HL-60 (cell line): ENCODE data around the gene NPC2.
"Not testable (repeated sequence)": the region's sequence is repeated elsewhere in the genome, so short reads cannot be mapped to it uniquely, and the experiment has no call there.

Experiments used
- DNase-seq, 2 experiments: peaks; one replicate each; pipeline ENCODE4 v3.0.0-alpha.2; 2010 to 2020; ENCODE audit warnings: low read depth in 1 of 2, low spot score in 1 of 2
- H3K27ac ChIP-seq: fragments of 250-450 bp; sonication (Bioruptor Pico); replicated peaks from 2 replicates; pipeline ENCODE4 v1.5.1; 2020; ENCODE audit warnings: mild to moderate bottlenecking, moderate library complexity
- H3K27me3 ChIP-seq: fragments of 250-450 bp; sonication (Bioruptor Pico); 2 replicates; pipeline ENCODE4 v1.5.1; 2021; ENCODE audit warnings: mild to moderate bottlenecking, moderate library complexity; ENCODE audit not compliant: insufficient read depth, poor library complexity, severe bottlenecking
- H3K4me3 ChIP-seq: replicated peaks from 2 replicates; pipeline ENCODE4 v1.5.1; 2011; ENCODE audit warnings: mild to moderate bottlenecking, control low read depth, low read length; ENCODE audit not compliant: insufficient read depth
- GABPA ChIP-seq: IDR thresholded peaks from 2 replicates; pipeline ENCODE4 v1.6.1; 2012; ENCODE audit warnings: low read depth
- POLR2AphosphoS5 ChIP-seq: IDR thresholded peaks from 2 replicates; pipeline ENCODE4 v1.6.1; 2012; ENCODE audit warnings: low read depth
- SPI1 ChIP-seq: IDR thresholded peaks from 2 replicates; pipeline ENCODE4 v1.6.1; 2012; ENCODE audit warnings: low read depth, mild to moderate bottlenecking, borderline replicate concordance
- TF ChIP-seq, protein P1 (sequence below): IDR thresholded peaks from one replicate; pipeline ENCODE4 v1.5.1; 2011; ENCODE audit warnings: low read length, control low read depth, inconsistent platforms; ENCODE audit not compliant: insufficient read depth
- TF ChIP-seq, protein P2 (sequence below): IDR thresholded peaks from 2 replicates; pipeline ENCODE4 v1.6.1; 2012; ENCODE audit warnings: low read depth; ENCODE audit not compliant: insufficient replicate concordance

Gene NPC2

DNA sequence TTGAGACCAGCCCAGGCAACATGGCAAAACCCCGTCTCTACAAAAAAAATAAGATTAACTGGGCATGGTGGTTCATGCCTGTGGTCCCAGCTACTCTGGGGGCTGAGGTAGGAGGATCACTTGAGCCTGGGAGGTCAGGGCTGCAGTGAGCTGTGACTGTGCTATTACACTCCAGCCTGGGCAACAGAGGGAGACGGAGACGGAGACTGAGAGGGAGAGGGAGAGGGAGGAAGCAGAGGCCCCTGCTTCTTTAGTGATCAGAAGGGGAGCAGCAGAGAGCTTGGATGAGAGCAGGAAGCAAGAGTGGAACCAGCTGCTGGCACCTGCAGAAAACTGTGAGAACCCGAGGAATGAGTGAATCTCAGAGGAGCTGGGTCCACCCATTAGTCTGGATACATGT is 46.4 kb upstream of the NPC2 start:
- TF ChIP-seq, protein P1, sequence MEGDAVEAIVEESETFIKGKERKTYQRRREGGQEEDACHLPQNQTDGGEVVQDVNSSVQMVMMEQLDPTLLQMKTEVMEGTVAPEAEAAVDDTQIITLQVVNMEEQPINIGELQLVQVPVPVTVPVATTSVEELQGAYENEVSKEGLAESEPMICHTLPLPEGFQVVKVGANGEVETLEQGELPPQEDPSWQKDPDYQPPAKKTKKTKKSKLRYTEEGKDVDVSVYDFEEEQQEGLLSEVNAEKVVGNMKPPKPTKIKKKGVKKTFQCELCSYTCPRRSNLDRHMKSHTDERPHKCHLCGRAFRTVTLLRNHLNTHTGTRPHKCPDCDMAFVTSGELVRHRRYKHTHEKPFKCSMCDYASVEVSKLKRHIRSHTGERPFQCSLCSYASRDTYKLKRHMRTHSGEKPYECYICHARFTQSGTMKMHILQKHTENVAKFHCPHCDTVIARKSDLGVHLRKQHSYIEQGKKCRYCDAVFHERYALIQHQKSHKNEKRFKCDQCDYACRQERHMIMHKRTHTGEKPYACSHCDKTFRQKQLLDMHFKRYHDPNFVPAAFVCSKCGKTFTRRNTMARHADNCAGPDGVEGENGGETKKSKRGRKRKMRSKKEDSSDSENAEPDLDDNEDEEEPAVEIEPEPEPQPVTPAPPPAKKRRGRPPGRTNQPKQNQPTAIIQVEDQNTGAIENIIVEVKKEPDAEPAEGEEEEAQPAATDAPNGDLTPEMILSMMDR = no peak
- no peak for TF ChIP-seq SPI1
- no peak for TF ChIP-seq POLR2AphosphoS5
- TF ChIP-seq GABPA = no peak
- TF ChIP-seq, protein P2, sequence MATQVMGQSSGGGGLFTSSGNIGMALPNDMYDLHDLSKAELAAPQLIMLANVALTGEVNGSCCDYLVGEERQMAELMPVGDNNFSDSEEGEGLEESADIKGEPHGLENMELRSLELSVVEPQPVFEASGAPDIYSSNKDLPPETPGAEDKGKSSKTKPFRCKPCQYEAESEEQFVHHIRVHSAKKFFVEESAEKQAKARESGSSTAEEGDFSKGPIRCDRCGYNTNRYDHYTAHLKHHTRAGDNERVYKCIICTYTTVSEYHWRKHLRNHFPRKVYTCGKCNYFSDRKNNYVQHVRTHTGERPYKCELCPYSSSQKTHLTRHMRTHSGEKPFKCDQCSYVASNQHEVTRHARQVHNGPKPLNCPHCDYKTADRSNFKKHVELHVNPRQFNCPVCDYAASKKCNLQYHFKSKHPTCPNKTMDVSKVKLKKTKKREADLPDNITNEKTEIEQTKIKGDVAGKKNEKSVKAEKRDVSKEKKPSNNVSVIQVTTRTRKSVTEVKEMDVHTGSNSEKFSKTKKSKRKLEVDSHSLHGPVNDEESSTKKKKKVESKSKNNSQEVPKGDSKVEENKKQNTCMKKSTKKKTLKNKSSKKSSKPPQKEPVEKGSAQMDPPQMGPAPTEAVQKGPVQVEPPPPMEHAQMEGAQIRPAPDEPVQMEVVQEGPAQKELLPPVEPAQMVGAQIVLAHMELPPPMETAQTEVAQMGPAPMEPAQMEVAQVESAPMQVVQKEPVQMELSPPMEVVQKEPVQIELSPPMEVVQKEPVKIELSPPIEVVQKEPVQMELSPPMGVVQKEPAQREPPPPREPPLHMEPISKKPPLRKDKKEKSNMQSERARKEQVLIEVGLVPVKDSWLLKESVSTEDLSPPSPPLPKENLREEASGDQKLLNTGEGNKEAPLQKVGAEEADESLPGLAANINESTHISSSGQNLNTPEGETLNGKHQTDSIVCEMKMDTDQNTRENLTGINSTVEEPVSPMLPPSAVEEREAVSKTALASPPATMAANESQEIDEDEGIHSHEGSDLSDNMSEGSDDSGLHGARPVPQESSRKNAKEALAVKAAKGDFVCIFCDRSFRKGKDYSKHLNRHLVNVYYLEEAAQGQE = no peak
- Histone ChIP-seq H3K27ac (no peak overlapping the region), H3K4me3 (no peak overlapping the region), H3K27me3 (no peaks in the 10 kb centered on the region)
- DNase-seq = no peak

DNA sequence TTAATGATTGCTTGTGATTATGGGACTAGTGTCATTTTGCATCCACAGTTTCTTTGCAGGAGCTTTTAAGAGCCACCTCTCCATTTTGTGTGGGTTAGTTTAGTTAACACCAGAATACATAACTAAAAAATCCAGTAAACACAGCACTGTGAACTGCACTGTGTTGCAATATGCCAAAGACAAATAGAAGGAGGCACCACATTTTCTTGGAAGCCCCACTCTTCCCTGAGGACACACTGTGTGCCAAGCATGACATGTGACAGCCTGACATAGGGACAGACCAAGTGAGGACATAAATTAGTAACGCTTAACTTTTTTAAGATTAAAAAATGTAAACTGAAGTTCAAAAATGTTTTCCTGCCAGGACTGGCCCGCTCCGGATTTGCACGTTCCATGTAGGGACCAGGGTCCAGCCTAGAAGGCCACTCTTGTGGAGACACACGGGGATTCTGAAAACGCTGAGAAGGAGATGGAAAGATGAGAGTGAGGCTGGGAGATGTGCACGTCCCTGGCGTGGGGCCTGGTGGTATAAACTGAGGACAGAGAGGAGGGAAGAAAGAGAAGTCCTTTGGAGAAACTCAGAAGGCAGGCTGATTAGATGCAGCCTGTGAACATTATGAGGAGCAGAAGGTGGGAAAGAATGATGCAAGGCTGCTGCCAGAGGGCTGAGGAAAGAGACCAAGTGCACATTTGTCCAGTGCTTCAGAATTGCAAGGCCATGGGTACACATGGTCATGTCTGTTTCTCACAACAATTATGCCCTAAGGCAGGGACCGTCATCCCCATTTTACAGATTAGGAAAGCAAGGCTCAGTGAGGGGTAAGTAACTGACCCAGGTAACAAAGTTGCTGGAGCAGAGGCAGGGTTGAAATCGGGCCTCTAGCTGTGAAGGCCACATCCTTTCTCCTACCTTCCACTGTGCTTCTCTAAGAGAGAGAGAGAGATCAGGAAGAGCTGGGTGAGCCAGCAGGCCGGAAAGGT is 45.6 kb upstream of the NPC2 start:
- H3K27me3 ChIP-seq = no peaks in the 10 kb centered on the region
- TF ChIP-seq, protein P1 = no peak
- no peak for TF ChIP-seq SPI1
- TF ChIP-seq POLR2AphosphoS5 = no peak
- no peak for TF ChIP-seq GABPA
- TF ChIP-seq, protein P2 = no peak
- DNase-seq = no peak
- H3K27ac ChIP-seq = no peak overlapping the region
- H3K4me3 ChIP-seq = no peak overlapping the region

DNA sequence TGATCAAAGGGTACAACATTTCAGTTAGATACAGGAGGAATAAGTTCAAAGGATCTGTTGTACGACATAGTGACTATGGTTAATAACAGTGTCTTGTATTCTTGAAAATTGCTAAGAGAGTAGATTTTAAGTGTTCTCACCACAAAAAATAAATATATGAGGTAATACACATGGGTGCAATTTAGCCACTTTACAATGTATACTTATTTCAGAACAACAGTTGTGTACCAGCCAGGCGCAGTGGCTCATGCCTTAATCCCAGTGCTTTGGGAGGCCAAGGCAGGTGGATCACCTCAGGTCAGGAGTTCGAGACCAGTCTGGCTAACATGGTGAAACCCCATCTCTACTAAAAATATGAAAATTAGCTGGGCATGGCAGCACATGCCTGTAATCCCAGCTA is 43.2 kb upstream of the NPC2 start:
- not testable (repeated sequence) for H3K27ac ChIP-seq, H3K27me3 ChIP-seq, H3K4me3 ChIP-seq, DNase-seq

DNA sequence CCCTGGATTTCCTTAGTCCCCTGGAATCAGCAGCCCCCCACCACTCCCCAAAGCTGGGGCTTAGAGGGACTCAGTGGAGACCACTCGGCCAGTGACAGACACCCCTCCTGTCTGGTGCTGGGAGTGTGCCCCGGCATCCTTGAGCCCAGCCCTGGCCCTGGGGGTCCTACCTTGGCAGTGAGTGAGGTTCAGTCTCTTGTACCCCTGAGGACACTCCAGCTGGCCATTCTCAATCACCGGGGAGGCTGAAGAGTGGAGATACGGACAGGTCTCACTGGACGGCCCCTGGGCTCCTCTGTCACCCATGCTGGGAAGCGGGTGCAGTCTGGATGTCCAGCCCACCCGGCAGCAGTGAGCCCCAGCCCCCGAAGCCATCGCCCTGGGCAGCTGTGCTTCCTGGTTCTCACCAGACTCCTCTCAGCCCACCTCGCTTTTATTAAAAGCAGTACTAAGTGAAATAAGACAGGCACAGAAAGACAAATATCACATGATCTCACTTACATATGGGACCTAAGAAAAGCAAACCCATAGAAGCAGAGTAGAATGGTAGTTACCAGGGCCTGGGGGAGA is 42.7 kb upstream of the NPC2 start:
- Histone ChIP-seq H3K27me3 (no peaks in the 10 kb centered on the region), H3K4me3 (no peak overlapping the region), H3K27ac (no peak overlapping the region)
- no peak for TF ChIP-seq GABPA
- TF ChIP-seq, protein P2 = no peak
- TF ChIP-seq SPI1 = no peak
- TF ChIP-seq, protein P1 = no peak
- TF ChIP-seq POLR2AphosphoS5 = no peak
- no peak for DNase-seq
